Peyer's patch (tissue), 4 donors: ENCODE measurements around the gene TMOD2.

Experiments used
- CTCF ChIP-seq, 6 experiments: fragments of 450-650 bp in 4 of 6; fragments of 200-600 bp in 2 of 6; sonication (generic) in 1 of 6; IDR thresholded peaks; one replicate each; pipeline ENCODE4 v1.5.1; 2017 to 2019; ENCODE audit warnings: antibody characterized with exemption in 6 of 6, mild to moderate bottlenecking in 3 of 6, moderate library complexity in 1 of 6
- POLR2A ChIP-seq, 2 donors: fragments of 450-650 bp; IDR thresholded peaks; one replicate each; pipeline ENCODE4 v1.5.1; 2017; ENCODE audit warnings: antibody characterized with exemption in 2 of 2, mild to moderate bottlenecking in 2 of 2, moderate library complexity in 2 of 2

GRCh38 chr15:51846066-51846462, 94.7 kb downstream of the TMOD2 start:
- no peak for TF ChIP-seq CTCF (IDR thresholded peaks at IDR 0.05)
- no peak for TF ChIP-seq POLR2A (IDR thresholded peaks at IDR 0.05)
